CD4-positive, alpha-beta T cell (primary cell): ENCODE data around the gene MFN2. TPM values are rescaled to one million over a fixed set of nuclear protein-coding genes. Genes with fewer than 3 reads are reported as not detected.

ENCODE experiments used
- ATAC-seq: fragments of 200-7000 bp; cut with Tn5 transposase; one replicate; pipeline ENCODE4 v1.10.0; 2022; ENCODE audit warnings: mild to moderate bottlenecking; ENCODE audit not compliant: poor library complexity
- CTCF ChIA-PET: fragments of 350-600 bp; sonication (Branson Sonifier 250); formaldehyde crosslinking; loops from one replicate; lab custom pipeline; 2021; ENCODE audit warnings: antibody characterized with exemption, inconsistent platforms; lab: Charles Lee
- POLR2A ChIA-PET: fragments of 350-600 bp; sonication (Branson Sonifier 250); formaldehyde crosslinking; loops from one replicate; lab custom pipeline; 2021; ENCODE audit warnings: antibody characterized with exemption, inconsistent platforms; lab: Charles Lee
- DNase-seq, 14 experiments: peaks; one replicate each; pipeline ENCODE4 v3.0.0-alpha.2; 2013 to 2020; ENCODE audit warnings: mixed read lengths in 2 of 14
- H3K27ac ChIP-seq, 2 donors: one replicate each; pipeline versions ENCODE4 v1.5.1 to v1.7.0; 2013; ENCODE audit warnings: low read length in 2 of 2, low read depth in 1 of 2, mild to moderate bottlenecking in 1 of 2
- H3K27me3 ChIP-seq, 2 experiments: 1 replicate in 1 of 2; 2 replicates in 1 of 2; pipeline versions ENCODE4 v1.6.1 to v1.7.0; 2013; ENCODE audit warnings: low read length in 2 of 2, control low read depth in 1 of 2, mild to moderate bottlenecking in 1 of 2, moderate library complexity in 1 of 2; ENCODE audit not compliant: insufficient read depth in 2 of 2, control insufficient read depth in 1 of 2
- H3K36me3 ChIP-seq: one replicate; pipeline ENCODE4 v1.6.1; 2013; ENCODE audit warnings: low read length, control low read depth; ENCODE audit not compliant: insufficient read depth
- H3K4me1 ChIP-seq: one replicate; pipeline ENCODE4 v1.6.1; 2013; ENCODE audit warnings: low read length, control low read depth; ENCODE audit not compliant: insufficient read depth
- H3K4me3 ChIP-seq: one replicate; pipeline ENCODE4 v1.5.1; 2013; ENCODE audit warnings: mild to moderate bottlenecking, low read length, moderate library complexity
- H3K9me3 ChIP-seq, 2 experiments: 1 replicate in 1 of 2; 2 replicates in 1 of 2; pipeline versions ENCODE4 v1.6.1 to v1.7.0; 2013; ENCODE audit warnings: low read length in 2 of 2, mild to moderate bottlenecking in 2 of 2, control low read depth in 1 of 2, moderate library complexity in 1 of 2; ENCODE audit not compliant: control insufficient read depth in 1 of 2, insufficient read depth in 1 of 2
- H3K27ac Mint-ChIP-seq: one replicate; pipeline ENCODE4 v1.8.0; 2020; ENCODE audit warnings: mixed read lengths
- H3K27me3 Mint-ChIP-seq: one replicate; pipeline ENCODE4 v1.8.0; 2021; ENCODE audit warnings: mixed read lengths
- H3K36me3 Mint-ChIP-seq: one replicate; pipeline ENCODE4 v1.8.0; 2021; ENCODE audit warnings: low read depth, mixed read lengths
- H3K4me1 Mint-ChIP-seq: one replicate; pipeline ENCODE4 v1.8.0; 2021; ENCODE audit warnings: low read depth, mixed read lengths
- H3K4me3 Mint-ChIP-seq: one replicate; pipeline ENCODE4 v1.8.0; 2020; ENCODE audit warnings: mild to moderate bottlenecking, mixed read lengths
- H3K9me3 Mint-ChIP-seq: one replicate; pipeline ENCODE4 v1.8.0; 2020; ENCODE audit warnings: mixed read lengths
- intact Hi-C, 2 experiments: fragments of 100-400 bp; cut with DNase I in 1 of 2; cut with micrococcal nuclease in 1 of 2; formaldehyde crosslinking; loops; one replicate each; pipeline versions ENCODE4 v1.15.1 to v1.9.0; 2023 to 2025; cut with DNase I, micrococcal nuclease
- total RNA-seq, 174 experiments: library from RNA in 2 of 174; stranded (reverse) in 2 of 174; gene quantifications; one replicate each; pipeline ENCODE4 v1.2.3 and lab custom pipeline; 2021 to 2026
- TF ChIP-seq, protein P1 (sequence below): fragments of 200-600 bp; IDR thresholded peaks from one replicate; pipeline ENCODE4 v1.8.0; 2022; ENCODE audit warnings: antibody characterized with exemption, mild to moderate bottlenecking

MFN2 gene
- total RNA-seq, 2 experiments from 2014 or later, result 33.0 to 38.1 TPM

DNA sequence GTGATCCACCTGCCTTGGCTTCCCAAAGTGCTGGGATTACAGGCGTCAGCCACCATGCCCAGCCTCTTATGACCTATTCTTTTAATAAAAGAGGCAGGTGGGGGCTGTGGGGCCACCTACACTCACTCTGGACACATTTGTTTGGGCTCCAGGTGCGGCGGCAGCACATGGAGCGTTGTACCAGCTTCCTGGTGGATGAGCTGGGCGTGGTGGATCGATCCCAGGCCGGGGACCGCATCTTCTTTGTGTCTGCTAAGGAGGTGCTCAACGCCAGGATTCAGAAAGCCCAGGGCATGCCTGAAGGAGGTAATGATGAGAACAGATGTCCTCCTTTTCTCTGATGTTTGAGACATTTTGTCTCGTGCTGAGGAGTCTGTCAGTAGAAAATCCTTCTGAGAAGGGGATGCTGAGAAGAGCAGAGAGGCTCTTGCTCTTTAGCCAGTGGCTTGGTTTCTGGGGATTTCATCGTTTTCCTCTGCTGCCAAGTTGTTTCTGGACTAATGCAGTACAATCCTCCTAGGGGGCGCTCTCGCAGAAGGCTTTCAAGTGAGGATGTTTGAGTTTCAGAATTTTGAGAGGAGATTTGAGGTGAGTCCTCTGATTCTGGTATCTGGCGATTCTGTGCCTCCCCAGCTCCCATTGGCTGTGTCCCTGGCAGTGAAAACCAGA is 21.1 kb downstream of the MFN2 start:
- no peaks in the 10 kb centered on the region for H3K27me3 ChIP-seq
- Mint-ChIP-seq H3K36me3 (peaks cover 89% of the 10 kb centered on the region), H3K27me3 (no peaks in the 10 kb centered on the region), H3K4me3 (no peak overlapping the region), H3K27ac (no peak overlapping the region), H3K9me3 (no peaks in the 10 kb centered on the region), H3K4me1 (no peaks in the 10 kb centered on the region)
- H3K4me1 ChIP-seq, result no peaks in the 10 kb centered on the region
- no peak overlapping the region for H3K27ac ChIP-seq
- H3K36me3 ChIP-seq, result peaks cover 75% of the 10 kb centered on the region
- ChIA-PET CTCF (no interaction called here), POLR2A (no interaction called here)
- TF ChIP-seq, protein P1, sequence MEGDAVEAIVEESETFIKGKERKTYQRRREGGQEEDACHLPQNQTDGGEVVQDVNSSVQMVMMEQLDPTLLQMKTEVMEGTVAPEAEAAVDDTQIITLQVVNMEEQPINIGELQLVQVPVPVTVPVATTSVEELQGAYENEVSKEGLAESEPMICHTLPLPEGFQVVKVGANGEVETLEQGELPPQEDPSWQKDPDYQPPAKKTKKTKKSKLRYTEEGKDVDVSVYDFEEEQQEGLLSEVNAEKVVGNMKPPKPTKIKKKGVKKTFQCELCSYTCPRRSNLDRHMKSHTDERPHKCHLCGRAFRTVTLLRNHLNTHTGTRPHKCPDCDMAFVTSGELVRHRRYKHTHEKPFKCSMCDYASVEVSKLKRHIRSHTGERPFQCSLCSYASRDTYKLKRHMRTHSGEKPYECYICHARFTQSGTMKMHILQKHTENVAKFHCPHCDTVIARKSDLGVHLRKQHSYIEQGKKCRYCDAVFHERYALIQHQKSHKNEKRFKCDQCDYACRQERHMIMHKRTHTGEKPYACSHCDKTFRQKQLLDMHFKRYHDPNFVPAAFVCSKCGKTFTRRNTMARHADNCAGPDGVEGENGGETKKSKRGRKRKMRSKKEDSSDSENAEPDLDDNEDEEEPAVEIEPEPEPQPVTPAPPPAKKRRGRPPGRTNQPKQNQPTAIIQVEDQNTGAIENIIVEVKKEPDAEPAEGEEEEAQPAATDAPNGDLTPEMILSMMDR, result peak; percentile 15
- ATAC-seq (no peak), DNase-seq (peak in 8 of 14 experiments; percentile 10 to 52 (median 30))
- no peak overlapping the region for H3K4me3 ChIP-seq
- intact Hi-C loops, result no loop called here
- no peaks in the 10 kb centered on the region for H3K9me3 ChIP-seq

DNA sequence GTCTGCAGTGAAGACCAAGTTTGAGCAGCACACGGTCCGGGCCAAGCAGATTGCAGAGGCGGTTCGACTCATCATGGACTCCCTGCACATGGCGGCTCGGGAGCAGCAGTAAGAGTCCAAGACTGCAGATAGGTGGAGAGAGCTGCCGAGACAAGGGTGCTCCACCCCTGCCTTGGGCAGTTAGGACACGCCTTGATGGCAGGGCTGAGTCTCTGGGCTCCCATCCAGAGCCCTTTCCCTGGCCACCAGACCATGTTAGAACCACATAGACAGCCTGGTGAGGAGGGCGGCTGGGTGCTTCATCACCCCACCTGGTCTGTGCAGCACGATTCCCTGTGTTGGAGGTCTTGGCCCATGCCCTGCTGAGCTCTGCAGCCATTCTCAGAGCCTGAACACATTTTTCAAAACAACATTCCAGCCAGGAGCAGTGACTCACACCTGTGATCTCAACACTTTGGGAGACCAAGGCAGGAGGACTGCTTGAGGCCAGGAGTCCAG is 21.8 kb downstream of the MFN2 start:
- Mint-ChIP-seq H3K27me3 (no peaks in the 10 kb centered on the region), H3K4me3 (no peak overlapping the region), H3K9me3 (no peaks in the 10 kb centered on the region), H3K36me3 (peaks cover 89% of the 10 kb centered on the region), H3K27ac (no peak overlapping the region), H3K4me1 (no peaks in the 10 kb centered on the region)
- no peaks in the 10 kb centered on the region for H3K9me3 ChIP-seq
- ChIA-PET CTCF (no interaction called here), POLR2A (no interaction called here)
- no peaks in the 10 kb centered on the region for H3K4me1 ChIP-seq
- ATAC-seq, result no peak
- H3K4me3 ChIP-seq, result no peak overlapping the region
- no peak overlapping the region for H3K27ac ChIP-seq
- no peaks in the 10 kb centered on the region for H3K27me3 ChIP-seq
- intact Hi-C loops, result no loop called here
- TF ChIP-seq, protein P1, result no peak
- H3K36me3 ChIP-seq, result peaks cover 77% of the 10 kb centered on the region
- no peak for DNase-seq

DNA sequence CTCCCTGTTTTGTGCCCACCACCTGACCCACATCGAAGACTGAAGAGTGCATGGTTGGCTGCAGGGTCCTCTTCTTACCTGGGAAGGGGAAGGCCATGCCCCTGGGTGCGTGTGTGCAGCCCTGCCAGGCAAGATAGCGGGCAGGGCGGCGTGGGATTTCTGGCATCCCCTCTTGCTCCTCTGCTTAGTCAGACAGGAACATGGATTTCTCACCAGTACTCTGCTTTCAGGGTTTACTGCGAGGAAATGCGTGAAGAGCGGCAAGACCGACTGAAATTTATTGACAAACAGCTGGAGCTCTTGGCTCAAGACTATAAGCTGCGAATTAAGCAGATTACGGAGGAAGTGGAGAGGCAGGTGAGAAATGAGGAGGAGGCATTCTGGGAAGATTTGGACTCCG is 23.5 kb downstream of the MFN2 start:
- no peaks in the 10 kb centered on the region for H3K9me3 ChIP-seq
- H3K36me3 ChIP-seq, result peaks cover 67% of the 10 kb centered on the region
- Mint-ChIP-seq H3K9me3 (no peaks in the 10 kb centered on the region), H3K4me3 (no peak overlapping the region), H3K27ac (no peak overlapping the region), H3K4me1 (no peaks in the 10 kb centered on the region), H3K27me3 (no peaks in the 10 kb centered on the region), H3K36me3 (peaks cover 87% of the 10 kb centered on the region)
- intact Hi-C loops, result no loop called here
- ChIA-PET POLR2A (interaction anchor here (1.2 kb wide), 1 partner anchor 18 kb away, joined by 3 read pairs; no protein-coding TSS in a partner anchor), CTCF (no interaction called here)
- ATAC-seq (no peak), DNase-seq (no peak)
- H3K4me1 ChIP-seq, result no peaks in the 10 kb centered on the region
- no peak overlapping the region for H3K27ac ChIP-seq
- no peaks in the 10 kb centered on the region for H3K27me3 ChIP-seq
- H3K4me3 ChIP-seq, result no peak overlapping the region
- TF ChIP-seq, protein P1, result no peak
